GM23338 (cell line): ENCODE measurements around the gene KIF5A. TPM values are rescaled to one million over a fixed set of nuclear protein-coding genes. Genes with fewer than 3 reads are reported as not detected.

Experiments
- ATAC-seq: fragments of 200-7000 bp; cut with Tn5 transposase; 3 replicates; pipeline ENCODE4 v1.9.1; 2020
- DNase-seq: peaks from one replicate; pipeline ENCODE4 v3.0.0-alpha.2; 2015; ENCODE audit warnings: low spot score
- H2AFZ ChIP-seq: fragments of 200-600 bp; sonication (generic); 2 replicates; pipeline ENCODE4 v1.8.0; 2016; ENCODE audit warnings: antibody characterized with exemption, mild to moderate bottlenecking, moderate library complexity
- H3F3A ChIP-seq: fragments of 200-600 bp; sonication (generic); replicated peaks from 2 replicates; pipeline ENCODE4 v1.8.0; 2017; ENCODE audit warnings: antibody characterized with exemption, mixed run types, low read depth
- H3K27ac ChIP-seq: fragments of 200-600 bp; sonication (generic); 2 replicates; pipeline ENCODE4 v1.6.1; 2016; ENCODE audit warnings: low read depth
- H3K27me3 ChIP-seq: fragments of 200-600 bp; sonication (generic); 2 replicates; pipeline ENCODE4 v1.8.0; 2016; ENCODE audit warnings: mild to moderate bottlenecking, mixed run types, moderate library complexity; ENCODE audit not compliant: insufficient read depth
- H3K36me3 ChIP-seq: fragments of 200-600 bp; sonication (generic); 2 replicates; pipeline ENCODE4 v1.8.0; 2016; ENCODE audit warnings: mild to moderate bottlenecking; ENCODE audit not compliant: insufficient read depth
- H3K4me1 ChIP-seq: fragments of 200-600 bp; sonication (generic); 2 replicates; pipeline ENCODE4 v1.8.0; 2016; ENCODE audit warnings: mild to moderate bottlenecking, moderate library complexity; ENCODE audit not compliant: insufficient read depth
- H3K4me2 ChIP-seq: fragments of 200-600 bp; sonication (generic); 2 replicates; pipeline ENCODE4 v1.7.1; 2017; ENCODE audit warnings: mixed run types
- H3K4me3 ChIP-seq: fragments of 200-600 bp; sonication (generic); 2 replicates; pipeline ENCODE4 v1.6.1; 2016; ENCODE audit warnings: mixed run types
- H3K79me2 ChIP-seq: fragments of 200-600 bp; sonication (generic); replicated peaks from 2 replicates; pipeline ENCODE4 v1.8.0; 2017; ENCODE audit warnings: mild to moderate bottlenecking; ENCODE audit not compliant: insufficient read depth
- H3K9me2 ChIP-seq: fragments of 200-600 bp; sonication (generic); 2 replicates; pipeline ENCODE4 v1.8.0; 2017; ENCODE audit not compliant: insufficient read depth
- H4K20me1 ChIP-seq: fragments of 200-600 bp; sonication (generic); replicated peaks from 2 replicates; pipeline ENCODE4 v1.8.0; 2017; ENCODE audit warnings: mild to moderate bottlenecking; ENCODE audit not compliant: insufficient read depth
- H3K27ac Mint-ChIP-seq: 2 replicates; pipeline ENCODE4 v1.8.0; 2020; ENCODE audit warnings: inconsistent platforms, mild to moderate bottlenecking, moderate library complexity, mixed read lengths
- H3K27me3 Mint-ChIP-seq: 3 replicates; pipeline ENCODE4 v1.8.0; 2022; ENCODE audit warnings: low read depth, mild to moderate bottlenecking, moderate library complexity, mixed read lengths, inconsistent platforms; ENCODE audit not compliant: insufficient read depth, poor library complexity
- H3K36me3 Mint-ChIP-seq: 3 replicates; pipeline ENCODE4 v1.8.0; 2021; ENCODE audit warnings: low read depth, mild to moderate bottlenecking, inconsistent platforms, moderate library complexity, mixed read lengths
- H3K4me1 Mint-ChIP-seq: 3 replicates; pipeline ENCODE4 v1.8.0; 2020; ENCODE audit warnings: mild to moderate bottlenecking, inconsistent platforms, mixed read lengths
- H3K4me3 Mint-ChIP-seq: 3 replicates; pipeline ENCODE4 v1.8.0; 2021; ENCODE audit warnings: moderate library complexity, mild to moderate bottlenecking, inconsistent platforms, mixed read lengths
- H3K9me3 Mint-ChIP-seq: 3 replicates; pipeline ENCODE4 v1.8.0; 2020; ENCODE audit warnings: moderate library complexity, mild to moderate bottlenecking, inconsistent platforms, mixed read lengths
- CREB1 ChIP-seq: fragments of 250-450 bp; sonication (Bioruptor Pico); IDR thresholded peaks from 2 replicates; pipeline ENCODE4 v1.5.0; 2020; ENCODE audit warnings: low read depth, mild to moderate bottlenecking, moderate library complexity
- EZH2 ChIP-seq: fragments of 200-600 bp; sonication (generic); IDR thresholded peaks from one replicate; pipeline ENCODE4 v1.8.0; 2017; ENCODE audit warnings: antibody characterized with exemption, mild to moderate bottlenecking, low read depth; ENCODE audit not compliant: unreplicated experiment
- EZH2phosphoT487 ChIP-seq: fragments of 200-600 bp; sonication (generic); IDR thresholded peaks from one replicate; pipeline ENCODE4 v1.8.1; 2018; ENCODE audit warnings: antibody characterized with exemption; ENCODE audit not compliant: unreplicated experiment
- JUNB ChIP-seq: IDR thresholded peaks from one replicate; pipeline ENCODE4 v1.6.1; 2016; ENCODE audit warnings: antibody characterized with exemption; ENCODE audit not compliant: unreplicated experiment
- NANOG ChIP-seq: IDR thresholded peaks from 2 replicates; pipeline ENCODE4 v1.6.1; 2016; ENCODE audit warnings: antibody characterized with exemption, borderline replicate concordance
- POLR2AphosphoS5 ChIP-seq: IDR thresholded peaks from 2 replicates; pipeline ENCODE4 v1.6.1; 2016; ENCODE audit warnings: antibody characterized with exemption, low read depth
- STAT1 ChIP-seq: IDR thresholded peaks from one replicate; pipeline ENCODE4 v1.6.1; 2016; ENCODE audit warnings: antibody characterized with exemption; ENCODE audit not compliant: unreplicated experiment
- ZNF114 ChIP-seq: fragments of 250-450 bp; sonication (Bioruptor Pico); IDR thresholded peaks from 2 replicates; pipeline ENCODE4 v1.5.0; 2020; ENCODE audit warnings: mild to moderate bottlenecking, moderate library complexity
- ZNF331 ChIP-seq: fragments of 250-450 bp; sonication (Bioruptor Pico); IDR thresholded peaks from 2 replicates; pipeline ENCODE4 v1.5.0; 2020; ENCODE audit warnings: low read depth, mild to moderate bottlenecking, moderate library complexity
- polyA plus RNA-seq: library from polyadenylated mRNA; unstranded; fragments of >200 nt; fragmentation: Nextera tagmentation; extraction: Ambion mirVana; gene quantifications from 2 replicates; pipeline ENCODE4 v1.2.1, GENCODE V29; 2016
- total RNA-seq: library from RNA; depleted of rRNA; stranded (reverse); fragments of >200 nt; shearing (Covaris generic); gene quantifications from 2 replicates; pipeline ENCODE4 v1.2.3, GENCODE V29; 2014
- TF ChIP-seq, protein P1 (sequence below): IDR thresholded peaks from one replicate; pipeline ENCODE4 v1.6.1; 2018; ENCODE audit warnings: antibody characterized with exemption; ENCODE audit not compliant: unreplicated experiment
- TF ChIP-seq, protein P2 (sequence below): fragments of 250-450 bp; sonication (Bioruptor Pico); IDR thresholded peaks from 2 replicates; pipeline ENCODE4 v1.5.0; 2020; ENCODE audit warnings: mild to moderate bottlenecking, moderate library complexity
- TF ChIP-seq, protein P3 (sequence below), 2 experiments: fragments of 200-600 bp in 1 of 2; sonication (generic) in 1 of 2; conservative IDR thresholded peaks; 2 replicates each; pipeline versions ENCODE4 v1.5.1 to v1.6.1; 2016 to 2017; ENCODE audit warnings: antibody characterized with exemption in 2 of 2, low read depth in 2 of 2, mild to moderate bottlenecking in 2 of 2, moderate library complexity in 1 of 2
- TF ChIP-seq, protein P4 (sequence below): IDR thresholded peaks from 2 replicates; pipeline ENCODE4 v1.6.1; 2016; ENCODE audit warnings: antibody characterized with exemption

KIF5A gene
- total and polyA plus RNA-seq, 2 experiments from 2014 or later: 11.1 to 21.3 TPM

DNA sequence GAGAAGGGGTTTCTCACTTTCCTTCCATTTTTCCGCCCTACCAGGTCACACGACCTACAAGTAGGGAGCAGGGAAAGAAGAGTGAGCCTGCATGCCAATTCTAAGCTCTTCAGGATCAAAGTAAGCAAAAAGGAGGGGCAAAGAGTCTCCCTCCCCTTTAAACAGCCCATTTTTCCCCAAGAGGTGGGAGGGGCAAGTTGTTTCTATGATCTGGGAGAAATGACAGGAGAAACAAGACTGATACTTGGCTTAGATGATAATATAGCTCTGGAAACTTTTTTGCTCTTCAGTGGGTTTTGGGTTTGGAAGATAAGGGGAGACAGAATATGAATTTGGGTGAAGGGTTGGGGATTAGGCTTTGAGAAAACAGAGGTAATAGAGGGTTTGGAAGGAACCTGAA, 56.6 kb downstream of the KIF5A start:
- Mint-ChIP-seq H3K36me3 (peaks cover 30% of the 10 kb centered on the region), H3K27me3 (peaks cover 36% of the 10 kb centered on the region), H3K4me1 (peaks cover 50% of the 10 kb centered on the region), H3K4me3 (peak overlapping the region; percentile 87; the same call in 2 of the 3 replicates), H3K27ac (no peak overlapping the region), H3K9me3 (no peaks in the 10 kb centered on the region)
- Histone ChIP-seq H2AFZ (no peak overlapping the region), H3K27ac (no peak overlapping the region), H3K4me1 (peaks cover 37% of the 10 kb centered on the region), H3K4me2 (no peak overlapping the region), H3K4me3 (no peak overlapping the region), H3K36me3 (peaks cover 11% of the 10 kb centered on the region), H3K27me3 (peaks cover 26% of the 10 kb centered on the region), H4K20me1 (no peaks in the 10 kb centered on the region; the same call in 1 of the 2 replicates), H3K79me2 (peaks cover 12% of the 10 kb centered on the region), H3F3A (peaks cover 9% of the 10 kb centered on the region; the same call in 1 of the 2 replicates), H3K9me2 (no peaks in the 10 kb centered on the region)
- no peak for DNase-seq
- no peak for TF ChIP-seq STAT1
- TF ChIP-seq, protein P1, sequence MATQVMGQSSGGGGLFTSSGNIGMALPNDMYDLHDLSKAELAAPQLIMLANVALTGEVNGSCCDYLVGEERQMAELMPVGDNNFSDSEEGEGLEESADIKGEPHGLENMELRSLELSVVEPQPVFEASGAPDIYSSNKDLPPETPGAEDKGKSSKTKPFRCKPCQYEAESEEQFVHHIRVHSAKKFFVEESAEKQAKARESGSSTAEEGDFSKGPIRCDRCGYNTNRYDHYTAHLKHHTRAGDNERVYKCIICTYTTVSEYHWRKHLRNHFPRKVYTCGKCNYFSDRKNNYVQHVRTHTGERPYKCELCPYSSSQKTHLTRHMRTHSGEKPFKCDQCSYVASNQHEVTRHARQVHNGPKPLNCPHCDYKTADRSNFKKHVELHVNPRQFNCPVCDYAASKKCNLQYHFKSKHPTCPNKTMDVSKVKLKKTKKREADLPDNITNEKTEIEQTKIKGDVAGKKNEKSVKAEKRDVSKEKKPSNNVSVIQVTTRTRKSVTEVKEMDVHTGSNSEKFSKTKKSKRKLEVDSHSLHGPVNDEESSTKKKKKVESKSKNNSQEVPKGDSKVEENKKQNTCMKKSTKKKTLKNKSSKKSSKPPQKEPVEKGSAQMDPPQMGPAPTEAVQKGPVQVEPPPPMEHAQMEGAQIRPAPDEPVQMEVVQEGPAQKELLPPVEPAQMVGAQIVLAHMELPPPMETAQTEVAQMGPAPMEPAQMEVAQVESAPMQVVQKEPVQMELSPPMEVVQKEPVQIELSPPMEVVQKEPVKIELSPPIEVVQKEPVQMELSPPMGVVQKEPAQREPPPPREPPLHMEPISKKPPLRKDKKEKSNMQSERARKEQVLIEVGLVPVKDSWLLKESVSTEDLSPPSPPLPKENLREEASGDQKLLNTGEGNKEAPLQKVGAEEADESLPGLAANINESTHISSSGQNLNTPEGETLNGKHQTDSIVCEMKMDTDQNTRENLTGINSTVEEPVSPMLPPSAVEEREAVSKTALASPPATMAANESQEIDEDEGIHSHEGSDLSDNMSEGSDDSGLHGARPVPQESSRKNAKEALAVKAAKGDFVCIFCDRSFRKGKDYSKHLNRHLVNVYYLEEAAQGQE: no peak
- no peak for TF ChIP-seq CREB1 (CRISPR knock-in tag)
- no peak for TF ChIP-seq NANOG
- no peak for TF ChIP-seq ZNF114
- no peak for TF ChIP-seq EZH2
- TF ChIP-seq, protein P2, sequence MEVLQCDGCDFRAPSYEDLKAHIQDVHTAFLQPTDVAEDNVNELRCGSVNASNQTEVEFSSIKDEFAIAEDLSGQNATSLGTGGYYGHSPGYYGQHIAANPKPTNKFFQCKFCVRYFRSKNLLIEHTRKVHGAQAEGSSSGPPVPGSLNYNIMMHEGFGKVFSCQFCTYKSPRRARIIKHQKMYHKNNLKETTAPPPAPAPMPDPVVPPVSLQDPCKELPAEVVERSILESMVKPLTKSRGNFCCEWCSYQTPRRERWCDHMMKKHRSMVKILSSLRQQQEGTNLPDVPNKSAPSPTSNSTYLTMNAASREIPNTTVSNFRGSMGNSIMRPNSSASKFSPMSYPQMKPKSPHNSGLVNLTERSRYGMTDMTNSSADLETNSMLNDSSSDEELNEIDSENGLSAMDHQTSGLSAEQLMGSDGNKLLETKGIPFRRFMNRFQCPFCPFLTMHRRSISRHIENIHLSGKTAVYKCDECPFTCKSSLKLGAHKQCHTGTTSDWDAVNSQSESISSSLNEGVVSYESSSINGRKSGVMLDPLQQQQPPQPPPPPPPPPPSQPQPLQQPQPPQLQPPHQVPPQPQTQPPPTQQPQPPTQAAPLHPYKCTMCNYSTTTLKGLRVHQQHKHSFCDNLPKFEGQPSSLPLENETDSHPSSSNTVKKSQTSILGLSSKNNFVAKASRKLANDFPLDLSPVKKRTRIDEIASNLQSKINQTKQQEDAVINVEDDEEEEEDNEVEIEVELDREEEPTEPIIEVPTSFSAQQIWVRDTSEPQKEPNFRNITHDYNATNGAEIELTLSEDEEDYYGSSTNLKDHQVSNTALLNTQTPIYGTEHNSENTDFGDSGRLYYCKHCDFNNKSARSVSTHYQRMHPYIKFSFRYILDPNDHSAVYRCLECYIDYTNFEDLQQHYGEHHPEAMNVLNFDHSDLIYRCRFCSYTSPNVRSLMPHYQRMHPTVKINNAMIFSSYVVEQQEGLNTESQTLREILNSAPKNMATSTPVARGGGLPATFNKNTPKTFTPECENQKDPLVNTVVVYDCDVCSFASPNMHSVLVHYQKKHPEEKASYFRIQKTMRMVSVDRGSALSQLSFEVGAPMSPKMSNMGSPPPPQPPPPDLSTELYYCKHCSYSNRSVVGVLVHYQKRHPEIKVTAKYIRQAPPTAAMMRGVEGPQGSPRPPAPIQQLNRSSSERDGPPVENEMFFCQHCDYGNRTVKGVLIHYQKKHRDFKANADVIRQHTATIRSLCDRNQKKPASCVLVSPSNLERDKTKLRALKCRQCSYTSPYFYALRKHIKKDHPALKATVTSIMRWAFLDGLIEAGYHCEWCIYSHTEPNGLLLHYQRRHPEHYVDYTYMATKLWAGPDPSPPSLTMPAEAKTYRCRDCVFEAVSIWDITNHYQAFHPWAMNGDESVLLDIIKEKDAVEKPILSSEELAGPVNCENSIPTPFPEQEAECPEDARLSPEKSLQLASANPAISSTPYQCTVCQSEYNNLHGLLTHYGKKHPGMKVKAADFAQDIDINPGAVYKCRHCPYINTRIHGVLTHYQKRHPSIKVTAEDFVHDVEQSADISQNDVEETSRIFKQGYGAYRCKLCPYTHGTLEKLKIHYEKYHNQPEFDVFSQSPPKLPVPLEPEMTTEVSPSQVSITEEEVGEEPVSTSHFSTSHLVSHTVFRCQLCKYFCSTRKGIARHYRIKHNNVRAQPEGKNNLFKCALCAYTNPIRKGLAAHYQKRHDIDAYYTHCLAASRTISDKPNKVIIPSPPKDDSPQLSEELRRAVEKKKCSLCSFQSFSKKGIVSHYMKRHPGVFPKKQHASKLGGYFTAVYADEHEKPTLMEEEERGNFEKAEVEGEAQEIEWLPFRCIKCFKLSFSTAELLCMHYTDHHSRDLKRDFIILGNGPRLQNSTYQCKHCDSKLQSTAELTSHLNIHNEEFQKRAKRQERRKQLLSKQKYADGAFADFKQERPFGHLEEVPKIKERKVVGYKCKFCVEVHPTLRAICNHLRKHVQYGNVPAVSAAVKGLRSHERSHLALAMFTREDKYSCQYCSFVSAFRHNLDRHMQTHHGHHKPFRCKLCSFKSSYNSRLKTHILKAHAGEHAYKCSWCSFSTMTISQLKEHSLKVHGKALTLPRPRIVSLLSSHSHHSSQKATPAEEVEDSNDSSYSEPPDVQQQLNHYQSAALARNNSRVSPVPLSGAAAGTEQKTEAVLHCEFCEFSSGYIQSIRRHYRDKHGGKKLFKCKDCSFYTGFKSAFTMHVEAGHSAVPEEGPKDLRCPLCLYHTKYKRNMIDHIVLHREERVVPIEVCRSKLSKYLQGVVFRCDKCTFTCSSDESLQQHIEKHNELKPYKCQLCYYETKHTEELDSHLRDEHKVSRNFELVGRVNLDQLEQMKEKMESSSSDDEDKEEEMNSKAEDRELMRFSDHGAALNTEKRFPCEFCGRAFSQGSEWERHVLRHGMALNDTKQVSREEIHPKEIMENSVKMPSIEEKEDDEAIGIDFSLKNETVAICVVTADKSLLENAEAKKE: no peak
- TF ChIP-seq JUNB: no peak
- no peak for TF ChIP-seq ZNF331 (CRISPR knock-in tag)
- TF ChIP-seq, protein P3, sequence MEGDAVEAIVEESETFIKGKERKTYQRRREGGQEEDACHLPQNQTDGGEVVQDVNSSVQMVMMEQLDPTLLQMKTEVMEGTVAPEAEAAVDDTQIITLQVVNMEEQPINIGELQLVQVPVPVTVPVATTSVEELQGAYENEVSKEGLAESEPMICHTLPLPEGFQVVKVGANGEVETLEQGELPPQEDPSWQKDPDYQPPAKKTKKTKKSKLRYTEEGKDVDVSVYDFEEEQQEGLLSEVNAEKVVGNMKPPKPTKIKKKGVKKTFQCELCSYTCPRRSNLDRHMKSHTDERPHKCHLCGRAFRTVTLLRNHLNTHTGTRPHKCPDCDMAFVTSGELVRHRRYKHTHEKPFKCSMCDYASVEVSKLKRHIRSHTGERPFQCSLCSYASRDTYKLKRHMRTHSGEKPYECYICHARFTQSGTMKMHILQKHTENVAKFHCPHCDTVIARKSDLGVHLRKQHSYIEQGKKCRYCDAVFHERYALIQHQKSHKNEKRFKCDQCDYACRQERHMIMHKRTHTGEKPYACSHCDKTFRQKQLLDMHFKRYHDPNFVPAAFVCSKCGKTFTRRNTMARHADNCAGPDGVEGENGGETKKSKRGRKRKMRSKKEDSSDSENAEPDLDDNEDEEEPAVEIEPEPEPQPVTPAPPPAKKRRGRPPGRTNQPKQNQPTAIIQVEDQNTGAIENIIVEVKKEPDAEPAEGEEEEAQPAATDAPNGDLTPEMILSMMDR (conservative IDR thresholded peaks at IDR 0.05; ENCODE audit: low read depth in 2 of 2): no peak
- no peak for TF ChIP-seq EZH2phosphoT487
- TF ChIP-seq, protein P4, sequence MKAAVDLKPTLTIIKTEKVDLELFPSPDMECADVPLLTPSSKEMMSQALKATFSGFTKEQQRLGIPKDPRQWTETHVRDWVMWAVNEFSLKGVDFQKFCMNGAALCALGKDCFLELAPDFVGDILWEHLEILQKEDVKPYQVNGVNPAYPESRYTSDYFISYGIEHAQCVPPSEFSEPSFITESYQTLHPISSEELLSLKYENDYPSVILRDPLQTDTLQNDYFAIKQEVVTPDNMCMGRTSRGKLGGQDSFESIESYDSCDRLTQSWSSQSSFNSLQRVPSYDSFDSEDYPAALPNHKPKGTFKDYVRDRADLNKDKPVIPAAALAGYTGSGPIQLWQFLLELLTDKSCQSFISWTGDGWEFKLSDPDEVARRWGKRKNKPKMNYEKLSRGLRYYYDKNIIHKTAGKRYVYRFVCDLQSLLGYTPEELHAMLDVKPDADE: no peak
- no peak for TF ChIP-seq POLR2AphosphoS5
- ATAC-seq: no peak
